ENCODE results near the gene ABITRAM. TPM values are rescaled to one million over a fixed set of nuclear protein-coding genes. Genes with fewer than 3 reads are reported as not detected.

The ABITRAM gene
- total RNA-seq, 1 donor from 2014 or later: 17.5 TPM

DNA sequence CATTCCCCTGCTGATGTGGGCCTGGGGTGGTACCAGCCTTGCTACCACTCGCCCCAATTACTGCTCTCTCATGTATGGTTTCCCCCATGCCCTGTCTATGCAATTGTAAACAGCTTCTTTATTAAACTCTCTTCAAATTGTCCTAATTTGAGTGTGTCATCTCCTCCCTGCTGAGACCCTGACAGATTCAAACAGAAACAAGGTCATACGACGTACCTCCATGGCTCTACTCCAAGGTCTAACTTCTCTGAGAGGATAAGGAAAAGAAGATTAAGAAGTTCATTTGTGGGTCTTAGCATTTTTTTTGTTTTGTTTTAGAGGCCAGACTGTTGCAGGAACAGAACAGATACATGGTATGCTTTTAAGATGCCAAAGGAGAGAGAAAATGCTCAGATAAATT lies 38.0 kb downstream of the ABITRAM start:
- intact Hi-C loops (cut with DNase I): no loop called here
- no peak for ATAC-seq (ENCODE audit: poor library complexity)
- no peak for DNase-seq

DNA sequence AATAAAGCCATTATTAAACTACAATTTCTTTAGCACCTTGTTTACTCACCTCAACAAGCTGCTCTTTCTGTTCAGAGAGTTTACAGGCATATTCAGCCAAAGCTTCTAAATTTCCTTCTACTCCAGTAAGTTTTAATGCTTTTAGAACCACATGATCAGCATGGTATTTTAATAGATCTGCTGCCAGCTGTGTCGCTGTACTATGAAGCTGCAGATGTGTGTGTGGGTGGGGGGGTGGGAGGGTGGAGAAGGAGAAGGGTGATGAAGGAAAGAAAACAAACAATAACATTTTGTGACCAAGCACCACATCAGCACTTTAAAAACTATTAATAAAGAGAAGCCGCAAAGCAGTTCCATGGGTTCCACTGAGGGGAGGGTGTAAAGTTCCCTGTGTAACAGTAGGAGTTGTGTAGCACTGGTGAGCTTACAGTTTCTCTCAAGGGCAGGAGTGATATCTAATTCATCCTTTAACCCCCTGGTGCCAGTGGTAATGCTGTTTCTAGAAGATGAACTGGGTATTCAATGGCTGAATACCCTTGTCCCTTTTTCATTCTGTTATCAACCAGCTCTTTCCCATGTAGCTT lies 38.5 kb downstream of the ABITRAM start:
- intact Hi-C loops (cut with DNase I): no loop called here
- DNase-seq: no peak
- peak; percentile 67 for ATAC-seq (ENCODE audit: poor library complexity)

DNA sequence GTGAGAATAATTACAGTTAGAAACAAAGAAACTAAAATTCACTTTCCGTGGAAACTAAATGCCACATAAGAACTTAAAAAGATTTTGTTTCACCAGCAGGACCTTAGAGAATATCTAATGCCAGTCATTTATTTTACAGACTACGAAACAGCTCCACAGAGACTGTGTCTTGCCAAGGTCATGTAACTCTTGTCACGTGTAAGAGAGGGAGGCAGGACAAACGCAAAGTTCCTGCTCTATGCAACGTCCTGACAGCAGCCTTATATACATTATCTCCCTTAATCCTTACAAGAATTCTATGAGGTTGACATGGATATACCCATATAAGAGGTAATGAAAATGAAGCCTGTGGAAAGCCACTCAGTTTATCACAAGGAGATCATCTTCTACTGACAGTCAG lies 39.7 kb downstream of the ABITRAM start:
- peak; percentile 87 for ATAC-seq (ENCODE audit: poor library complexity)

DNA sequence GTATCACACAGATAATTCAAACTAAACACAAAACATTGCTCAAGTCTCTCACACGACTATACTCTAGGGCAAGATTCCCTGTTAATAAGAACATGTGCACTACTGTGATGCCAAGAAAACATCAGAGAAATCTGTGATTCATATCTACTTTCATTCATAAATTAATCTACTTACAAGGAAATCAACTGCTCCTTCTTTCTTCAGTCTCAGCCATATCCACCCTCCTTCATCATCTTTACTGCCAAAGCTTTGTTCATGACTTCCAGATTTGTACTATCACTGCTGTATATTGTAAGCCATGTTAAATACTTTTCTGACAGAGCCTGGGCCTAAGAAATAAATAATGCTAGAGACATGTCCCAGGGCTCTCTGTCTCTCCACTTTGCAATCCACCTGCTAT lies 44.0 kb downstream of the ABITRAM start:
- intact Hi-C loops (cut with DNase I): no loop called here
- DNase-seq: no peak
- no peak for ATAC-seq (ENCODE audit: poor library complexity)

More for the DNA sequence above, 39.7 kb downstream of the ABITRAM start:
- DNase-seq: no peak
- intact Hi-C loops (cut with DNase I): no loop called here

DNA sequence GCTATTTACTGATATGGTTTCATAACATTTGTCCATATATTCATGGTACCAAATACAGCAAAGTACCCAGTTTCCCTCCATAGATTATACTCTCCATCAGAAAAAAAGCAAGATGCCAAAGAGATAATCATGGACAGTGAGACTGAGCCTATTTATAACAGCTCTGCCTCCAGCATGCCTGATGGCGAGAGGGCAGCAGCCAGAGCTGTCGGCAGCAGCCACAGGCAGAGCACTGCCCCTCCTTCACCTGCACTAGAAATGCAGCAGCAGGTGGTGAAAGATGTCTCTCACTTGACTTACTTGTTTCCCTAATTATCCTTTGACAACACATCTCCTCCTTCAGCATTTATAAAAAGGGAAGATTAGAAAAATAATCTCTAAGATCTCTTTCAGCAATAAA lies 46.7 kb downstream of the ABITRAM start:
- ATAC-seq (ENCODE audit: poor library complexity) (peak; percentile 91), DNase-seq (no peak)
- intact Hi-C loops (cut with DNase I): no loop called here

DNA sequence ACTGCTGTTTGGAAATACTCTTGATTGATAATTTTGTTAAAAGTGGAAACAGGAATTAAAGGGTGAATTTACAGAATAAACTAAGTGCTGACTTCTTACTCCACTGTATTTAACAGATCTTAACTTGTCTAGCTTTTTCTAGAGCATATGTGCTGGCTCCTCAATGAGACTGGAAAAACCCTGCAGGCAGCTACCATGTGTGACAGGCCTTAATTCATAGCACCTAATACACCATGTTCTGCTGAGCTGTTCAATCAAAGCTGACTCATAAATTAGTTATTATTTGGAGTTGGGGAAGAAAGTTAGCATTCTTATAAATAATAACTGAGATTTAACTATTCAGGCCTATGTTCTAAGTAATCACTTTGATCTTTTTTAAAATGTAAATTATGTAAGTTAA lies 49.7 kb downstream of the ABITRAM start:
- ATAC-seq (ENCODE audit: poor library complexity): no peak
- no peak for DNase-seq
- intact Hi-C loops (cut with DNase I): no loop called here

Other genes with a start within 250 kb of the ABITRAM start
- gene ACTL7B, start 78.4 kb upstream of the ABITRAM start, total RNA-seq: not detected
- gene ACTL7A, start 72.1 kb upstream of the ABITRAM start, total RNA-seq: not detected
- gene ELP1, start 276 bp upstream of the ABITRAM start, total RNA-seq: 20.1 TPM
- 77.5 TPM for gene CTNNAL1, start 79.1 kb downstream of the ABITRAM start, total RNA-seq
- gene TMEM245, start 185.5 kb downstream of the ABITRAM start, total RNA-seq: 102 TPM
- gene FRRS1L, start 232.8 kb downstream of the ABITRAM start, total RNA-seq: 1.2 TPM

All from Right ventricle myocardium superior (tissue), 1 donor.